ENCODE data around the gene NBPF9.
"Not testable (repeated sequence)": the region's sequence is repeated elsewhere in the genome, so short reads cannot be mapped to it uniquely, and the experiment has no call there.

Gene NBPF9

GRCh38 chr1:149024327-149024726, 79.0 kb downstream of the NBPF9 start:
- H3K27ac ChIP-seq (ENCODE audit: low read depth, low read length); H3K18ac ChIP-seq (ENCODE audit: low read length); H4K12ac ChIP-seq (ENCODE audit: low read depth, low read length); H2BK5ac ChIP-seq (ENCODE audit: low read depth, low read length, poor library complexity); H4K8ac ChIP-seq (ENCODE audit: low read depth, low read length); H3K23ac ChIP-seq (ENCODE audit: low read length); H3K79me1 ChIP-seq (ENCODE audit: low read length); H3K36me3 ChIP-seq (ENCODE audit: control insufficient read depth in 1 of 2, insufficient read depth in 2 of 2, low read length in 2 of 2); H3K4ac ChIP-seq (ENCODE audit: low read depth, low read length); H2BK120ac ChIP-seq (ENCODE audit: insufficient read depth, low read length, poor library complexity); H2AK5ac ChIP-seq (ENCODE audit: low read length); H3K4me3 ChIP-seq (ENCODE audit: low read depth, low read length); H4K91ac ChIP-seq (ENCODE audit: low read depth, low read length); H3K9ac ChIP-seq (ENCODE audit: low read length); DNase-seq; H3K79me2 ChIP-seq (ENCODE audit: control insufficient read depth, insufficient read depth, low read length, poor library complexity); H3K27me3 ChIP-seq (ENCODE audit: insufficient read depth, low read length); H3K9me3 ChIP-seq (ENCODE audit: insufficient read depth, low read depth, low read length); H3K4me1 ChIP-seq (ENCODE audit: control insufficient read depth in 1 of 2, insufficient read depth in 2 of 2, low read length in 2 of 2); H3K14ac ChIP-seq (ENCODE audit: low read length); H2AFZ ChIP-seq (ENCODE audit: insufficient read depth, low read length, poor library complexity); H3K4me2 ChIP-seq (ENCODE audit: low read length); H2BK12ac ChIP-seq (ENCODE audit: low read length): not testable (repeated sequence)
- WGBS (ENCODE audit: extremely low coverage, insufficient coverage, insufficient read length) = no CpG with 5 or more reads among the region's 3 CpGs

- WGBS (ENCODE audit: extremely low coverage, insufficient coverage, insufficient read length) = no CpG with 5 or more reads among the region's 3 CpGs
These were observed 84.8 kb downstream of the NBPF9 start for GRCh38 chr1:149018577-149018976.

GRCh38 chr1:149016626-149017025, 86.7 kb downstream of the NBPF9 start:
- H2AFZ ChIP-seq (ENCODE audit: insufficient read depth, low read length, poor library complexity); H4K91ac ChIP-seq (ENCODE audit: low read depth, low read length); H3K9me3 ChIP-seq (ENCODE audit: insufficient read depth, low read depth, low read length); H4K12ac ChIP-seq (ENCODE audit: low read depth, low read length); H3K18ac ChIP-seq (ENCODE audit: low read length); H3K9ac ChIP-seq (ENCODE audit: low read length); H2BK12ac ChIP-seq (ENCODE audit: low read length); H3K4me2 ChIP-seq (ENCODE audit: low read length); H3K79me1 ChIP-seq (ENCODE audit: low read length); H3K79me2 ChIP-seq (ENCODE audit: control insufficient read depth, insufficient read depth, low read length, poor library complexity); H3K4ac ChIP-seq (ENCODE audit: low read depth, low read length); H3K27ac ChIP-seq (ENCODE audit: low read depth, low read length); H3K14ac ChIP-seq (ENCODE audit: low read length); H2BK120ac ChIP-seq (ENCODE audit: insufficient read depth, low read length, poor library complexity); H3K4me3 ChIP-seq (ENCODE audit: low read depth, low read length); H2BK5ac ChIP-seq (ENCODE audit: low read depth, low read length, poor library complexity); H3K4me1 ChIP-seq (ENCODE audit: control insufficient read depth in 1 of 2, insufficient read depth in 2 of 2, low read length in 2 of 2); H2AK5ac ChIP-seq (ENCODE audit: low read length); H4K8ac ChIP-seq (ENCODE audit: low read depth, low read length); DNase-seq; H3K36me3 ChIP-seq (ENCODE audit: control insufficient read depth in 1 of 2, insufficient read depth in 2 of 2, low read length in 2 of 2); H3K23ac ChIP-seq (ENCODE audit: low read length); H3K27me3 ChIP-seq (ENCODE audit: insufficient read depth, low read length): not testable (repeated sequence)
- whole genome bisulfite sequencing (ENCODE audit: extremely low coverage, insufficient coverage, insufficient read length) = no CpG with 5 or more reads among the region's 2 CpGs

More at GRCh38 chr1:149018577-149018976, 84.8 kb downstream of the NBPF9 start:
- H3K9ac ChIP-seq (ENCODE audit: low read length); H3K4me2 ChIP-seq (ENCODE audit: low read length); H2BK12ac ChIP-seq (ENCODE audit: low read length); DNase-seq; H3K4ac ChIP-seq (ENCODE audit: low read depth, low read length); H4K8ac ChIP-seq (ENCODE audit: low read depth, low read length); H2AFZ ChIP-seq (ENCODE audit: insufficient read depth, low read length, poor library complexity); H2AK5ac ChIP-seq (ENCODE audit: low read length); H3K14ac ChIP-seq (ENCODE audit: low read length); H3K36me3 ChIP-seq (ENCODE audit: control insufficient read depth in 1 of 2, insufficient read depth in 2 of 2, low read length in 2 of 2); H3K79me1 ChIP-seq (ENCODE audit: low read length); H3K27me3 ChIP-seq (ENCODE audit: insufficient read depth, low read length); H3K79me2 ChIP-seq (ENCODE audit: control insufficient read depth, insufficient read depth, low read length, poor library complexity); H2BK120ac ChIP-seq (ENCODE audit: insufficient read depth, low read length, poor library complexity); H3K27ac ChIP-seq (ENCODE audit: low read depth, low read length); H3K18ac ChIP-seq (ENCODE audit: low read length); H4K12ac ChIP-seq (ENCODE audit: low read depth, low read length); H3K4me1 ChIP-seq (ENCODE audit: control insufficient read depth in 1 of 2, insufficient read depth in 2 of 2, low read length in 2 of 2); H4K91ac ChIP-seq (ENCODE audit: low read depth, low read length); H3K4me3 ChIP-seq (ENCODE audit: low read depth, low read length); H3K9me3 ChIP-seq (ENCODE audit: insufficient read depth, low read depth, low read length); H3K23ac ChIP-seq (ENCODE audit: low read length); H2BK5ac ChIP-seq (ENCODE audit: low read depth, low read length, poor library complexity): not testable (repeated sequence)

- not testable (repeated sequence) for H3K4me3 ChIP-seq (ENCODE audit: low read depth, low read length)
These were observed 87.8 kb downstream of the NBPF9 start for GRCh38 chr1:149015522-149015921.

More at GRCh38 chr1:149015522-149015921, 87.8 kb downstream of the NBPF9 start:
- H3K4me1 ChIP-seq (ENCODE audit: control insufficient read depth in 1 of 2, insufficient read depth in 2 of 2, low read length in 2 of 2); H3K9me3 ChIP-seq (ENCODE audit: insufficient read depth, low read depth, low read length); H3K14ac ChIP-seq (ENCODE audit: low read length); H3K79me1 ChIP-seq (ENCODE audit: low read length); H3K27ac ChIP-seq (ENCODE audit: low read depth, low read length); H2BK120ac ChIP-seq (ENCODE audit: insufficient read depth, low read length, poor library complexity); H3K4me2 ChIP-seq (ENCODE audit: low read length); H3K36me3 ChIP-seq (ENCODE audit: control insufficient read depth in 1 of 2, insufficient read depth in 2 of 2, low read length in 2 of 2); H3K18ac ChIP-seq (ENCODE audit: low read length); H3K79me2 ChIP-seq (ENCODE audit: control insufficient read depth, insufficient read depth, low read length, poor library complexity); H3K4ac ChIP-seq (ENCODE audit: low read depth, low read length); H2AFZ ChIP-seq (ENCODE audit: insufficient read depth, low read length, poor library complexity); H4K12ac ChIP-seq (ENCODE audit: low read depth, low read length); DNase-seq; H3K27me3 ChIP-seq (ENCODE audit: insufficient read depth, low read length); H4K91ac ChIP-seq (ENCODE audit: low read depth, low read length); H2BK5ac ChIP-seq (ENCODE audit: low read depth, low read length, poor library complexity); H3K23ac ChIP-seq (ENCODE audit: low read length); H3K9ac ChIP-seq (ENCODE audit: low read length); H4K8ac ChIP-seq (ENCODE audit: low read depth, low read length); H2BK12ac ChIP-seq (ENCODE audit: low read length); H2AK5ac ChIP-seq (ENCODE audit: low read length): not testable (repeated sequence)
- WGBS (ENCODE audit: extremely low coverage, insufficient coverage, insufficient read length) = no CpG with 5 or more reads among the region's 3 CpGs
